HepG2 (cell line): ENCODE measurements around the gene ME3. TPM values are rescaled to one million over a fixed set of nuclear protein-coding genes. Genes with fewer than 3 reads are reported as not detected.

Source experiments
- ATAC-seq: fragments of 200-7000 bp; cut with Tn5 transposase; 3 replicates; pipeline ENCODE4 v1.9.1; 2020; ENCODE audit warnings: mild to moderate bottlenecking, moderate library complexity
- BruUV-seq: library from RNA; stranded (reverse); fragments of 400-500 nt; replicated peaks from 2 replicates; lab custom pipeline; 2021; lab: Mats Ljungman, UMichigan
- CTCF ChIA-PET: fragments of 300-600 bp; formaldehyde crosslinking; extraction: SDS; loops from one replicate; lab custom pipeline; 2021; ENCODE audit warnings: low total read pairs, inconsistent platforms, low intra/inter-chr PET ratio; lab: Yijun Ruan, JAX
- POLR2A ChIA-PET: fragments of 350-600 bp; sonication (Branson Sonifier 250); formaldehyde crosslinking; loops from one replicate; lab custom pipeline; 2020; ENCODE audit warnings: antibody characterized with exemption, inconsistent platforms; lab: Yijun Ruan, JAX
- DNase-seq: peaks from one replicate; pipeline ENCODE4 v3.0.0-alpha.2; 2015; ENCODE audit warnings: low spot score
- FAIRE-seq: peaks from 3 replicates; lab custom pipeline; 2011; peaks lifted over from hg19 to GRCh38; lab: Jason Lieb, UNC
- H2AFZ ChIP-seq: one replicate; pipeline ENCODE4 v1.6.1; 2011; ENCODE audit warnings: low read length, inconsistent platforms
- H3K27ac ChIP-seq: fragments of 300-600 bp; 3 replicates; pipeline ENCODE4 v1.8.0; 2011; ENCODE audit warnings: mixed run types, mild to moderate bottlenecking, mixed read lengths, low read length, inconsistent platforms; ENCODE audit not compliant: insufficient read depth; ENCODE audit errors: extremely low read length
- H3K27me3 ChIP-seq, 2 experiments: fragments of 200-600 bp in 1 of 2; 2 replicates in 1 of 2; 3 replicates in 1 of 2; pipeline versions ENCODE4 v1.6.0 to v1.8.0; 2011; ENCODE audit warnings: low read length in 2 of 2, mild to moderate bottlenecking in 2 of 2, moderate library complexity in 2 of 2, inconsistent platforms in 1 of 2; ENCODE audit not compliant: insufficient read depth in 2 of 2, control insufficient read depth in 1 of 2
- H3K36me3 ChIP-seq, 2 experiments: fragments of 200-600 bp in 1 of 2; replicated peaks in 1 of 2; 2 replicates in 1 of 2; 3 replicates in 1 of 2; pipeline versions ENCODE4 v1.5.1 to v1.8.0; 2011; ENCODE audit warnings: low read length in 2 of 2, inconsistent platforms in 1 of 2; ENCODE audit not compliant: insufficient read depth in 2 of 2, control insufficient read depth in 1 of 2
- H3K4me1 ChIP-seq: 2 replicates; pipeline ENCODE4 v1.5.1; 2012; ENCODE audit warnings: low read length, inconsistent platforms; ENCODE audit not compliant: insufficient read depth
- H3K4me2 ChIP-seq: 2 replicates; pipeline ENCODE4 v1.6.0; 2011; ENCODE audit warnings: low read depth, low read length, inconsistent platforms
- H3K4me3 ChIP-seq, 3 experiments: fragments of 200-600 bp in 1 of 3; sonication (generic), shearing (Covaris generic) in 1 of 3; replicated peaks in 1 of 3; 2 replicates each; pipeline ENCODE4 v1.5.1; 2011 to 2016; ENCODE audit warnings: low read length in 3 of 3, inconsistent platforms in 2 of 3, low read depth in 2 of 3, mild to moderate bottlenecking in 2 of 3, control low read depth in 1 of 3, mixed read lengths in 1 of 3; ENCODE audit not compliant: insufficient read depth in 1 of 3
- H3K79me2 ChIP-seq: one replicate; pipeline ENCODE4 v1.6.1; 2011; ENCODE audit warnings: low read length, inconsistent platforms; ENCODE audit not compliant: insufficient read depth
- H3K9ac ChIP-seq: 2 replicates; pipeline ENCODE4 v1.6.0; 2011; ENCODE audit warnings: mild to moderate bottlenecking, low read depth, low read length, inconsistent platforms; ENCODE audit not compliant: insufficient read depth
- H3K9me3 ChIP-seq: 2 replicates; pipeline ENCODE4 v1.5.1; 2012; ENCODE audit warnings: mild to moderate bottlenecking, low read length
- H4K20me1 ChIP-seq: 2 replicates; pipeline ENCODE4 v1.6.0; 2011; ENCODE audit warnings: inconsistent platforms, mild to moderate bottlenecking, low read length, moderate library complexity; ENCODE audit not compliant: insufficient read depth
- GABPB1 ChIP-seq: IDR thresholded peaks from 2 replicates; pipeline ENCODE4 v1.6.1; 2016; ENCODE audit warnings: mild to moderate bottlenecking, missing genetic modification reagents, moderate library complexity, missing compliant biosample characterization
- HNRNPK ChIP-seq: fragments of 200-400 bp; formaldehyde crosslinking; IDR thresholded peaks from 2 replicates; pipeline ENCODE4 v1.6.1; 2018; ENCODE audit warnings: low read length, low read depth, moderate library complexity, mild to moderate bottlenecking; ENCODE audit not compliant: poor library complexity, severe bottlenecking
- SP140L ChIP-seq: sonication (generic); formaldehyde crosslinking; IDR thresholded peaks from 2 replicates; pipeline ENCODE4 v1.4.0; 2020; ENCODE audit warnings: missing genetic modification reagents, borderline replicate concordance
- ZMAT5 ChIP-seq: sonication (generic); formaldehyde crosslinking; IDR thresholded peaks from 2 replicates; pipeline ENCODE4 v1.5.0; 2020; ENCODE audit warnings: mild to moderate bottlenecking, low read depth, missing genetic modification reagents, borderline replicate concordance
- WGBS: methylation state at CpG from one replicate; pipeline ENCODE4 v1.1.6; 2017; ENCODE audit warnings: low lambda C conversion rate; 5-methylcytosine and 5-hydroxymethylcytosine counted together
- in situ Hi-C: cut with HindIII; loops from 2 replicates; pipeline ENCODE4 v1.10.0; 2017; ENCODE audit warnings: low pct_unique_long_range_greater_than_20kb; ENCODE audit not compliant: extremely low pct_ligation_motif_present
- intact Hi-C: fragments of 100-400 bp; cut with micrococcal nuclease; formaldehyde crosslinking; loops from one replicate; pipeline ENCODE4 v1.10.0; 2022; ENCODE audit not compliant: unreplicated experiment
- polyA plus RNA-seq, 8 experiments: library from polyadenylated mRNA; depleted of rRNA in 3 of 8; stranded (reverse) in 7 of 8; unstranded in 1 of 8; fragments of >200 nt; fragmentation: Illumina TruSeq in 4 of 8; extraction: Trizol in 4 of 8; gene quantifications; 2 replicates each; pipeline versions ENCODE4 v1.2.1 to v1.2.3, GENCODE V29; 2011 to 2016; ENCODE audit warnings: low read depth in 4 of 8, missing spikeins in 1 of 8, mixed read lengths in 1 of 8; ENCODE audit not compliant: insufficient read depth in 1 of 8
- total RNA-seq, 5 experiments: library from RNA; depleted of rRNA; stranded (reverse); fragments of >200 nt; fragmentation: Illumina TruSeq; extraction: Trizol; gene quantifications; 2 replicates each; pipeline ENCODE4 v1.2.3, GENCODE V29; 2016; ENCODE audit warnings: low read depth in 1 of 5
- TF ChIP-seq, protein P1 (sequence below): sonication (generic); formaldehyde crosslinking; IDR thresholded peaks from 2 replicates; pipeline ENCODE4 v1.5.1; 2020; ENCODE audit warnings: missing genetic modification reagents, mild to moderate bottlenecking, borderline replicate concordance

Gene ME3
- total and polyA plus RNA-seq, 2 of the 13 experiments (the other 11 are each of a cell fraction or from before 2014, with no cell fraction given), result not detected

DNA sequence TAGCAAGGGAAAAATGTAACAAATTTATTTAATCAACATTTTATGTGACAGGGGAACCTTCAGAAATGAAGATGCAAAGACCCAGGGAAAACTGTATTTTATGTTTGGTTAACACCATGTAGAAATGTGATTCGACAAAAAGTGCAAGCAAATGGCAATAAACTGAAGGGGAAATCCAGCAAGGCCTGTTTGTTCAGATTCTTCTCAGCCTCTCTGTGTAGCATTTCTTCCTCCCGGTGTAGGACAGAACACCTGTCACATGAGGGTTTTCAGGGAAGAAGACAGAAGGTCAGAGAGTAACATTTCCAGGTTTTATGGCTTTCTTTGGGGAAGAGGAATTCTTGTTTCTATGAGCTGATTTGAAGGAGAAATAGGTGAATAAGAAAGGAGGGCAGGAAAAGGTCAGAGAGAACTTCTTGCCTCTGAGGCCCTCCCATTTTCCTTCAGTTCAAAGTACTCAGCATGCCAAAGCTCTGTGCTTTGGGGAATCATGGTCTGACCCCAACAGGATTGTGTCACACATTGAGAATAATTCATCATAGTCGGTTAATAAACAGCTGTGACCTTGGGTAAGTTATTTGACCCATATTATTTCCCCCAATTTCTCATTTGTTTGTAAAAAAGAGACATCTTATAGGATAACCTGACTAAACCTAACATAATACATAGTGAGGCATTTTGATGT, 45.5 kb upstream of the ME3 start:
- DNase-seq (no peak), FAIRE-seq (no peak), ATAC-seq (no peak)
- intact Hi-C loops (no loop called here), in situ Hi-C loops (no loop called here)
- Histone ChIP-seq H3K9me3 (no peaks in the 10 kb centered on the region), H3K36me3 (no peaks in the 10 kb centered on the region), H3K4me2 (no peak overlapping the region), H3K4me1 (no peaks in the 10 kb centered on the region), H3K27me3 (peaks cover 1 to 25% of the 10 kb centered on the region in 2 experiments; a peak in 3 of 5 replicates), H3K4me3 (no peak overlapping the region), H3K27ac (no peak overlapping the region), H2AFZ (no peak overlapping the region), H3K79me2 (no peaks in the 10 kb centered on the region), H4K20me1 (no peaks in the 10 kb centered on the region), H3K9ac (no peak overlapping the region)
- ChIA-PET POLR2A (no interaction called here), CTCF (no interaction called here)
- BruUV-seq, result no TSS peak
- TF ChIP-seq ZMAT5 (CRISPR knock-in tag) (no peak), HNRNPK (no peak), SP140L (CRISPR knock-in tag) (no peak), GABPB1 (CRISPR knock-in tag) (no peak)
- TF ChIP-seq, protein P1, sequence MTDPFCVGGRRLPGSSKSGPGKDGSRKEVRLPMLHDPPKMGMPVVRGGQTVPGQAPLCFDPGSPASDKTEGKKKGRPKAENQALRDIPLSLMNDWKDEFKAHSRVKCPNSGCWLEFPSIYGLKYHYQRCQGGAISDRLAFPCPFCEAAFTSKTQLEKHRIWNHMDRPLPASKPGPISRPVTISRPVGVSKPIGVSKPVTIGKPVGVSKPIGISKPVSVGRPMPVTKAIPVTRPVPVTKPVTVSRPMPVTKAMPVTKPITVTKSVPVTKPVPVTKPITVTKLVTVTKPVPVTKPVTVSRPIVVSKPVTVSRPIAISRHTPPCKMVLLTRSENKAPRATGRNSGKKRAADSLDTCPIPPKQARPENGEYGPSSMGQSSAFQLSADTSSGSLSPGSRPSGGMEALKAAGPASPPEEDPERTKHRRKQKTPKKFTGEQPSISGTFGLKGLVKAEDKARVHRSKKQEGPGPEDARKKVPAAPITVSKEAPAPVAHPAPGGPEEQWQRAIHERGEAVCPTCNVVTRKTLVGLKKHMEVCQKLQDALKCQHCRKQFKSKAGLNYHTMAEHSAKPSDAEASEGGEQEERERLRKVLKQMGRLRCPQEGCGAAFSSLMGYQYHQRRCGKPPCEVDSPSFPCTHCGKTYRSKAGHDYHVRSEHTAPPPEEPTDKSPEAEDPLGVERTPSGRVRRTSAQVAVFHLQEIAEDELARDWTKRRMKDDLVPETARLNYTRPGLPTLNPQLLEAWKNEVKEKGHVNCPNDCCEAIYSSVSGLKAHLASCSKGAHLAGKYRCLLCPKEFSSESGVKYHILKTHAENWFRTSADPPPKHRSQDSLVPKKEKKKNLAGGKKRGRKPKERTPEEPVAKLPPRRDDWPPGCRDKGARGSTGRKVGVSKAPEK, result no peak
- 5% methylated on average over 3 of the region's 3 CpGs for WGBS
